HG02970 (cell line): Measurements from ENCODE around the gene TRABD2B.
A peak's percentile ranks its signal among the peaks of the same experiment; 100 is the strongest.

Experiments used
- ATAC-seq: cut with Tn5 transposase; IDR thresholded peaks from one replicate; pipeline ENCODE4 v1.9.1; 2021; ENCODE audit warnings: mild to moderate bottlenecking, moderate library complexity, moderate number of reproducible peaks; ENCODE audit not compliant: unreplicated experiment, low FRiP score

TRABD2B gene

DNA sequence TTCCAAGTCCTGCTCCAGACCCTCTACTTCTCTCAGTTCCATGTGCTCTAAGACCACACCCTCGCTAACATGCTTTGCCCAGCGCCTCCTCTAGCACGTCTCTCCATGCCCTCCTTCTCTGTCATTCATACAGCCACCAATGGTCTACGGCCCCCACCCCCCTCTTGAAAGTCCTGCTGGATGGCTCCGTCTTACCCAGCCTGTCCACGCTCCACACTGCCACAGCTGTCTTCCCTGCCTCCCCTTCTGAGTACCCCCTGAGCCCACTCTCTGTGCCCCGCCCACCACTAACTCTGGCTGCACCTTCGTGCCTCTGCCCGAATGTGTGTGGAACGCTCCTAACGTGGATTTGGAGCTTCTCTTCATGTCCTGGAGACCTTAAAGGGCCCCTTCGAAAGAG, 244.6 kb downstream of the TRABD2B start:
- no peak for ATAC-seq

GRCh38 chr1:47751996-47752451, 245.2 kb downstream of the TRABD2B start:
- ATAC-seq, result no peak

DNA sequence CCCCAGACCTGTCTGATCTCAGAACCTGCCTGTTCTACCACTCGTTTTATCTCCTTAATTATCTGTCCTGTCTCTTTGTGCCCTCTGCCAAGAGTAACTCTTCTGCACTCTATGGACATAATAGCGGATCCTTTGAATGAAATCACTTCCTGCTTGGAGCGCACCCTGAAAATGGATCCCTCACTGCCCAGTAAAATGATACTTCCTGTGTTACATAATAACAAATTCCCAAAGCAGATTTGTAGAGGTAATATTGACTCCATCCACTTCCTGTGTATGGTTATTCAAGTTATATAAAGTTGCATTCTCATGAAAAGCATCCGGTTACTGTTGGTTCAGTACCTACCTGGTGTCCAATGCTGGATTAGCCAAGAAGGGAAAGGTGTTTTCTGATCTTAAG, 246.0 kb downstream of the TRABD2B start:
- no peak for ATAC-seq

GRCh38 chr1:47745715-47746609, 251.2 kb downstream of the TRABD2B start:
- ATAC-seq, result no peak

DNA sequence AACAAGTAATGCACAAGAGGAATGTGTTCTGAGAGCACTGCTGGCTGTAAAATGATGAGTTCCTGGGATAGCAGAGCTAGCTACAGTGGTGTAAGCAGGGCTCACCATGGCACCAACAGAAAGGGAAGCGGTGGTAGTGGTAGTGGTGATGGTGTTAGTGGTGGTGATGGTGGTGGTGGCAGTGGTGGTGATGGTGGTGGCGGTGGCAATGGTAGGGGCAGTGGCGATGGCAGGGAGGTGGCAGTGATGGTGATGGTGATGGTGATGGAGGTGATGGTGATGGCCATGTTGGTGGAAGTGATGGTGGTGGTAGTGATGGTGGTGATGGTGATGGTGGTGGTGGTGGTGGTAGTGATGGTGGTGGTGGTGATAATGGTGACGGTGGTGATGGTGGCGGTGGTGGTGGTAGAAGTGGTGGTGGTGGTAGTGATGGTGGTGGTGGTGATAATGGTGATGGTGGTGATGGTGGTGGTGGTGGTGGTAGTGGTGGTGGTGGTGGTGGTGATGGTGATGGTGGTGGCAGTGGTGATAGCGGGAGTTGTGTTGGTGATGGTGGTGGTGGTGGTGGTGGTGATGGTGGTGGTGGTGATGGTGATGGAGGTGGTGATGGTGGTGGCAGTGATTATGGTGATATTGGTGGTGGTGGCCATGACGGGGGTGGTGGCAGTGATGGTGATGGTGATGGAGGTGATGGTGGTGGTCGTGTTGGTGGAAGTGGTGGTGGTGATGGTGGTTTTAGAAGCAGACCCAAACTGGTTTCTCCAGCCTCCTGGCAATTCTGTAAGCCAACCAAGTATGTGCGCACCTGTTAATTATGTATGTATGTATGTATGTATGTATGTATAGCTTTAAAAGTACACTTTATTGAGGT, 254.1 kb downstream of the TRABD2B start:
- ATAC-seq, result no peak

DNA sequence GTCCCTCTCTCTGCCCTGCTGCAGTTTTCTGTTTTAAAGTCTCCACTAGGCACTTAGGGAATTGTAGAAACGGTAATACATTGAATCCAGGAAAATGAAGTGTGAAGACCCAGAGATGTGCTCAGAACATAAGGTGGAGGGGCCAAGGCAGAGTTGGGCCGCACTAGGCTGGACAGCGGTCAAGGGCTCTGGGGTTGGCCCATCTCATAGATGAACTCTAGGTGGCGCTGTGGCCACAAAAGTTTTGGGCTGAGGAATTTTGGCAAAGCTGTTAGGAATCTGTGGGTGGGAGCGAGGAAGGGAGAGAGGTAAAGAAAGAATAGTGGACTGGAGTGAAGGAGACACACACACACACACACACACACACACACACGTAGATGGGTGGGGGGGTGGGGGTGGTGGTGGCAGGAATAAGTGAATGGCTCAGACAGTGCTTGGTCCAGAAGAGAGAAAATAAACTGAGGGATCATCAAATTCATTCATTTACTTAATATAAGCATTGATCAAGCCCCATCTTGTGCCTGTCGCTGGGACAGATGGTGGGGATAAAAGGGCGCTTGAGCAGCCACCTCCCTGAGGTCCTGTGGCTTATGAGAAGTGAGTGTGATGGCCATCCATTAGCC, 258.5 kb downstream of the TRABD2B start:
- ATAC-seq, result no peak

GRCh38 chr1:47732489-47732888, 264.7 kb downstream of the TRABD2B start:
- no peak for ATAC-seq

DNA sequence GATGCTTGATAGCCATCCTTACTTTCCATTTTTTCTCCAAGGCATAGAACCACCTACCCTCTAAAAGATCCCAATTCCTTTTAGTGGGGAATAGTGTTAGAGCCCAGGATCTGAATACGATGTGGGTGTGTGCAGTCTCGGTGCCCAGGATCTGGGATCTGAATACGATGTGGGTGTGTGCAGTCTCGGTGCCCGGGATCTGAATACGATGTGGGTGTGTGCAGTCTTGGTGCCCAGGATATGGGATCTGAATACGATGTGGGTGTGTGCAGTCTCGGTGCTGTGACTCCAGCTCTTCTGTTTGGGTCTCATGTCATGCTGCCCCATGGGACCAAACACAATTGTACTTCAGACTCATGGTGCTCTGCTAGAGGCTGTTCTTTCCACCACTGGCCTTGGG, 265.5 kb downstream of the TRABD2B start:
- ATAC-seq, result no peak

DNA sequence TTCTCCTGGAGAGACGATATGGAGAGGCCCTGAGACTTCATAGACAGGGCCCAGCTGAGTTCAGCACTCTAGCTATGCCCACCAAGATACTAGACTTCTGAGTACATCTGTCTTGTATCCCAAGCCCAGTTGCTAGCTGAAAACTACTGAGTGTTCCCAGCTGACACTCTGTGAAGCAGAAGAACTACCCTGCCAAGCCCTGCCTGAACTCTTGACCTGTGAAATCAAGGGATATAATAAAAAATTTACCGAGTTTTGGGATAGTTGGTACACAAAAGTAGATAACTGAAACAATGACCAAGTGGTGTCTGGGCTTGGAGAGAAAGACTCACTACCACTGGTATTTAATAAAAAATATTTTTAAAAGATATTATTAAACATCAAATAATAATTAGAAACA, 267.5 kb downstream of the TRABD2B start:
- ATAC-seq, result no peak

DNA sequence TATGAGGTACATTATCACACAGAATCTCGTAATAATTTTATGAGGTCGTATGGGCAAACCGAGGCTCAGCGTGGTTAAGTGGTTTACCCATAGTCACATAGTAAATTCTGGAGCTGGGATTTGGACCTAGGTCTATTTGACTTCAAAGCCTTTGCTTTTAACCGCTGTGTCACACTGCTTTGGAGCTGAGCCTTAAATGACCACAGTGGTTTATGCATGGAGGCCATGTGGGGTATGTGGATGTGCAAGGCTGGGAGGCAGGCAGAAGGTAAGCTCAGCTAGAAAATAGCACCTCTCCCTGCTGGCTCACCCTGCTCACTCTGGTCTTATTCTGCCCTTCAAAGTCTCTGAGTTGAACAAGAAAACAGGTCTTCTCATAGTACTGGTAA, 269.5 kb downstream of the TRABD2B start:
- ATAC-seq, result no peak

DNA sequence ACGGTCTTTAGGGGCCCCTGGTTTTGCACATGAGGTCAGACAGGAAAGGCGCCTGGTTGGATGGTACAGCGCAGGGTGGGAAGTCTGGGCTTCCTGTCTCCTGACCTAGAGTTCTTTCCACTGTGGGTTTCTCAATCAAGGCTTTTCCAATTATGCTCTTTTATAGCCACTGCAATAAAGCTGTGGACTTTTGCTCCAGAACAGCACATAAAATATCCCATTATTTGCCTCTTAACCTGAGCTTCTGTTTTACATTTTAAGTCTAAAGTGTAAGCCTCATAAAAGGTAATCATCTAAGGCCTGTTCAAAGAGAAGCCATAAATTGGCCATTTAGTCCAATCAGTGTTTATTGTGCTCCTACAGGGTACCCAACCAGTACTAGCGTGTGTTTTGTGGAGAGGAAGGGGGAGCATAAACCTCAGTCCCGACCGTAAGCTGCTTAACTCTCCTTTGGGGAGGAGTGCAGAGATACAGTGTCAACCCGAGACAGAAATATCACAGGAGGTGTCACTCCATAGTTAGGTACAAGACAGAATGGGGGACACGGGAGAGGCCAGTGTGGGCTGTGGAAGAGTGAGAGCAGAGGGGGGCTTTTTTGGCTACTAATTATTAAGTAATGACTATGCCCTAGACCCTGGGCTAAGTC, 270.0 kb downstream of the TRABD2B start:
- no peak for ATAC-seq

DNA sequence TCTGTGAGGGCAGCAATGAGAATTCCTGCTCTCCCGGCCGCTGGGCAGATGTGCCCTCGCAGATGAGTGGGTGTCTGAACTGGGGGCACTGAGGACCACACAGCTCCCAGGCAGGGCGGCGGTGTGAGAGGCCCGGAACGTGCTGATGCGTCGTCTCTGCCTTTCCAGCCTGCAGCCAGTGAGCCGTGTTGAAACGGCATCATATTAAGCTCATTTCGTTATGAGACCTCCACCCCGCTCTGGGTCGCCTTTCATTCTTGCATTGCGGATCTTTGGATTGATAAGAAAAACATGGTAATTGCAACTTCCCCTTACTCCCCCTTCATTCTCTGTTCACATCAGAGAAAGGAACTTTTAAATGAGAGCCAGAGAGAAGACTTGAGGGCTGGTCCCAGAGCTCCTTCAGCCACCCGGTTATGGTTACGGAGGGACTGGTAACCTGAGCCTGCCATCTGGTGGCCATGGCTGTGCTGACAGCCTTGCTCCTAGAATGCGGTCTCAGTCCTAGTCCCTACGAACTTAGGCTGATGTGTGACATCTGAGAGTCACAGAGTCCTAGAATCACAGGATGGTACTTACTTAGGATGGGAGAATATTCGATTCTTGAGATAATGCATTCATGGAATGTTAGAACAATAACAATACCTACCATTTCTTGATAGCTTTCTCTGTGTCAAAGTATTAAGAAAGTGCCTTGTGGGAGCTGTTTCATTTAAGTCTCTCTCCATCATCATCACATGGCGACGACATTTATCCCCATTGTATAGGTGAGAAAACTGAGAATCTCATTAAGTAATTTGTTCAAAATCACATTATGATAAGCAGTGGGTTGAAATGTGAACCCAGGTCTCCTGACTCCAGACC, 271.0 kb downstream of the TRABD2B start:
- ATAC-seq, result peak; percentile 80

GRCh38 chr1:47725511-47725991, 271.6 kb downstream of the TRABD2B start:
- no peak for ATAC-seq

DNA sequence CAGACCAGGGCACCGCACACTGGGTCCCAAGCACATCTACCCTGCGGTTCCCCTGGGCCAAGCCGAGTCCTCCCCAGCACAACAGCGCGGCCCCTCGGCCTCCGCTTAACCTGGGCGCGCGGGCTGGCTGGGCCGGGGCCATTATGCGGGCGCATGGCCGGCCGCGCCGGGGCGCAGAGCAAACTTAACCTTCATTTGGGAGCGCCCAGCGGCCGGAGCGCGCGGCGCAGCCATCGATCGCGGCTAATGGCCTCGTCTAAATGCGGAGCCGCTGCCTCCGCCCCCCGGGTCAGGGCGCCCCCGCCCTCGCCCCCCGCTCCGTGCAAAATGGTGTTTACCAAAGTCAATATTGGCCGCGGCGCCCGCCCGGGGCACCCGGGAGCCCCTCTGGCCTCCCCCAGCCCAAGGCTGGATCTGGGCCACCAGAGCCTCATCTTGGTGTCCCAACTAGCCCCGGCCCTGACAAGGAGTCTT, 272.1 kb downstream of the TRABD2B start:
- ATAC-seq, result no peak

DNA sequence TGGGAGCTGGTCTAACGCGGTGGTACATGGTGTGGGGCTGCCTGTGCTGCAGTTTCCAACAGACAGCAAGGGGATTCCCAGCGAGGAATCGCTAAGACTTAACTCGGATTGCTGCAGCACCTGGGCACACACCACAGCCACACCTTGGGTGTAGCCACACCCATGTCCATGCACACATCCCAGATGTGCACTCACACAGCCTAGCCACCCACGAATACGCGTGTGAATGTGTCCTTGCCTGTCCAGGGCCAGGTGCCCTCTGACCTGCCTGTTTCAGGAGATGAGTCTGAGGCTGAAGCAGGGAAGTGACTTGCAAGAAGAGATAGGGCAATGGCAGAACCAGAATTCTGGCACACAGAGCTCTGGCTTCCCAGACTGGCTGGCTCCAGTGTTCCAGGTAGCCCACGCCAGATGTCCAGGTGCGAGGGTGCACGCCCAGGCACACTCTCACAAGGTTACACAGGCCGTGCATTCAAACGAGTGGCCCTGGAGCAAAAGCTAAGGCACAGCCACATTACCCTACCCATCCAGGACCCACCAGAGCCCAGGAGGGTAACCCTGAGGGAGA, 272.7 kb downstream of the TRABD2B start:
- no peak for ATAC-seq

GRCh38 chr1:47722909-47723580, 274.1 kb downstream of the TRABD2B start:
- ATAC-seq, result no peak

- ATAC-seq, result no peak
Measured at GRCh38 chr1:47722101-47722500, 275.1 kb downstream of the TRABD2B start.

GRCh38 chr1:47720111-47720510, 277.1 kb downstream of the TRABD2B start:
- no peak for ATAC-seq
